ENCODE data around the gene GAREM1. TPM values are rescaled to one million over a fixed set of nuclear protein-coding genes. Genes with fewer than 3 reads are reported as not detected.

The GAREM1 gene
- total RNA-seq, 1 donor from 2014 or later: 11.0 TPM

GRCh38 chr18:32354518-32354917 is 116.2 kb downstream of the GAREM1 start:
- Mint-ChIP-seq H3K4me3 (ENCODE audit: low read depth) (no peak overlapping the region), H3K27ac (peak overlapping the region; percentile 81), H3K27me3 (no peaks in the 10 kb centered on the region), H3K36me3 (ENCODE audit: insufficient read depth) (peaks cover 1% of the 10 kb centered on the region), H3K9me3 (ENCODE audit: low read depth) (peaks cover 5% of the 10 kb centered on the region), H3K4me1 (ENCODE audit: low read depth) (peaks cover 43% of the 10 kb centered on the region)
- no peak for TF ChIP-seq CTCF (IDR thresholded peaks at IDR 0.05; ENCODE audit: unreplicated experiment)
- no peak for DNase-seq (ENCODE audit: low spot score, unreplicated experiment)

- peaks cover 1% of the 10 kb centered on the region for H3K36me3 Mint-ChIP-seq (ENCODE audit: insufficient read depth)
- H3K4me1 Mint-ChIP-seq (ENCODE audit: low read depth): peaks cover 36% of the 10 kb centered on the region
- no peak for TF ChIP-seq CTCF (IDR thresholded peaks at IDR 0.05; ENCODE audit: unreplicated experiment)
- no peak for DNase-seq (ENCODE audit: low spot score, unreplicated experiment)
- H3K4me3 Mint-ChIP-seq (ENCODE audit: low read depth): no peak overlapping the region
- H3K9me3 Mint-ChIP-seq (ENCODE audit: low read depth): peaks cover 5% of the 10 kb centered on the region
- H3K27ac Mint-ChIP-seq: peak overlapping the region; percentile 27
- H3K27me3 Mint-ChIP-seq: no peaks in the 10 kb centered on the region
Measured at GRCh38 chr18:32353257-32353656, 117.4 kb downstream of the GAREM1 start.

GRCh38 chr18:32351032-32351431 is 119.7 kb downstream of the GAREM1 start:
- peaks cover 38% of the 10 kb centered on the region for H3K4me1 Mint-ChIP-seq (ENCODE audit: low read depth)
- peaks cover 3% of the 10 kb centered on the region for H3K9me3 Mint-ChIP-seq (ENCODE audit: low read depth)
- no peak overlapping the region for H3K4me3 Mint-ChIP-seq (ENCODE audit: low read depth)
- no peak overlapping the region for H3K27ac Mint-ChIP-seq
- no peak for TF ChIP-seq CTCF (IDR thresholded peaks at IDR 0.05; ENCODE audit: unreplicated experiment)
- DNase-seq (ENCODE audit: low spot score, unreplicated experiment): no peak
- no peaks in the 10 kb centered on the region for H3K36me3 Mint-ChIP-seq (ENCODE audit: insufficient read depth)
- no peaks in the 10 kb centered on the region for H3K27me3 Mint-ChIP-seq

GRCh38 chr18:32349728-32350395 is 120.8 kb downstream of the GAREM1 start:
- no peak for TF ChIP-seq CTCF (IDR thresholded peaks at IDR 0.05; ENCODE audit: unreplicated experiment)
- no peaks in the 10 kb centered on the region for H3K36me3 Mint-ChIP-seq (ENCODE audit: insufficient read depth)
- DNase-seq (ENCODE audit: low spot score, unreplicated experiment): no peak
- peaks cover 3% of the 10 kb centered on the region for H3K9me3 Mint-ChIP-seq (ENCODE audit: low read depth)
- peak overlapping the region; percentile 38 for H3K27ac Mint-ChIP-seq
- H3K4me3 Mint-ChIP-seq (ENCODE audit: low read depth): no peak overlapping the region
- no peaks in the 10 kb centered on the region for H3K27me3 Mint-ChIP-seq
- H3K4me1 Mint-ChIP-seq (ENCODE audit: low read depth): peaks cover 37% of the 10 kb centered on the region

- no peaks in the 10 kb centered on the region for H3K27me3 Mint-ChIP-seq
- DNase-seq (ENCODE audit: low spot score, unreplicated experiment): no peak
- H3K9me3 Mint-ChIP-seq (ENCODE audit: low read depth): no peaks in the 10 kb centered on the region
- no peaks in the 10 kb centered on the region for H3K36me3 Mint-ChIP-seq (ENCODE audit: insufficient read depth)
- peak overlapping the region; percentile 91 for H3K27ac Mint-ChIP-seq
- peaks cover 15% of the 10 kb centered on the region for H3K4me1 Mint-ChIP-seq (ENCODE audit: low read depth)
- H3K4me3 Mint-ChIP-seq (ENCODE audit: low read depth): no peak overlapping the region
- no peak for TF ChIP-seq CTCF (IDR thresholded peaks at IDR 0.05; ENCODE audit: unreplicated experiment)
Measured at GRCh38 chr18:32346671-32347070, 124.0 kb downstream of the GAREM1 start.

All from progenitor cell of endocrine pancreas (in vitro differentiated cells).